ENCODE results near the gene SF3B6.

- TF ChIP-seq CTCF (IDR thresholded peaks at IDR 0.05; ENCODE audit: low read length) (no peak), EZH2 (IDR thresholded peaks at IDR 0.05; ENCODE audit: borderline replicate concordance, low read length) (no peak)
Measured at GRCh38 chr2:24115057-24115456, 38.9 kb upstream of the SF3B6 start.

All from OCI-LY1 (cell line).